ENCODE measurements around the gene SSTR3.

DNA sequence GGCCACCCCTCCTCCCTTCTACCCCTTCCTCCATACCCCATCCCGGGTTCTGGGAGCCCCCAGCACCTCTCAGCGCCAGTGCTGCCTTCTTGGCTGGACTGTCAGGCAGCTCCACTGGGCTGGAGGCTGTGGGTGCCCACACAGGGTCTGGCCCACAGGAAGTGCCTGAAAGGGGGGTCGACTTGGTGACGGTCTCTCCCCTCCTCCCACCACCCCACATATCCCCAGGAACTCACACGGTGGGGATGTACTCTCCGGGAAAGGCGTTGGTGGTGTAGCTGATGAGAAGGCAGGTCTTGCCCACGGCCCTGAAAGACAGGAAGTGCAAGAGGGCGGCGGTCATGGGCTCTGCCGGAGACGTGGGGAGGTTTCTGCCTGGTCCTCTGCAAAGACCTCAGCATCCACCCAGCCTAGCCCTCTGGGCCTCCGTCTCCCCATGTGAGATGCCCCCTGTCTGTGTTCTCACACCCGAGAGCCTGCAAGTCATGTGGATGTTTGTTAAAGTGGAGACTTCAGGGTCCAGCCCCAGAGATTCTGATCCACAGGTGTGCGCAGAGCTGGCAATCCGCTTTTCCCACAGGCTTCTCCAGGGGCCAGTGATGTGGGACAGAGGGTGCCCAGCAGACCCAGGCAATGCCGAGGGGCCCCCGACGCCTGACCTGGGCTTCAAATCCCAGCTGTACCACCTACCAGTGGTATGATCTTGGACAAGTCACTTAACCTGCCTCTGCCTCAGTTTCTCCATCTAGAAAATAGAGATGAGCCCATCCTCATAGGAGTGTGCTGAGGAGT, 29.3 kb upstream of the SSTR3 start:
- TF ChIP-seq, protein P1, sequence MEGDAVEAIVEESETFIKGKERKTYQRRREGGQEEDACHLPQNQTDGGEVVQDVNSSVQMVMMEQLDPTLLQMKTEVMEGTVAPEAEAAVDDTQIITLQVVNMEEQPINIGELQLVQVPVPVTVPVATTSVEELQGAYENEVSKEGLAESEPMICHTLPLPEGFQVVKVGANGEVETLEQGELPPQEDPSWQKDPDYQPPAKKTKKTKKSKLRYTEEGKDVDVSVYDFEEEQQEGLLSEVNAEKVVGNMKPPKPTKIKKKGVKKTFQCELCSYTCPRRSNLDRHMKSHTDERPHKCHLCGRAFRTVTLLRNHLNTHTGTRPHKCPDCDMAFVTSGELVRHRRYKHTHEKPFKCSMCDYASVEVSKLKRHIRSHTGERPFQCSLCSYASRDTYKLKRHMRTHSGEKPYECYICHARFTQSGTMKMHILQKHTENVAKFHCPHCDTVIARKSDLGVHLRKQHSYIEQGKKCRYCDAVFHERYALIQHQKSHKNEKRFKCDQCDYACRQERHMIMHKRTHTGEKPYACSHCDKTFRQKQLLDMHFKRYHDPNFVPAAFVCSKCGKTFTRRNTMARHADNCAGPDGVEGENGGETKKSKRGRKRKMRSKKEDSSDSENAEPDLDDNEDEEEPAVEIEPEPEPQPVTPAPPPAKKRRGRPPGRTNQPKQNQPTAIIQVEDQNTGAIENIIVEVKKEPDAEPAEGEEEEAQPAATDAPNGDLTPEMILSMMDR (IDR thresholded peaks at IDR 0.05; ENCODE audit: low read length) = no peak
- TF ChIP-seq EZH2 (IDR thresholded peaks at IDR 0.05; ENCODE audit: borderline replicate concordance, low read length) = no peak
